Heart right ventricle (tissue), 16 donors: ENCODE measurements around the gene CFDP1. TPM values are rescaled to one million over a fixed set of nuclear protein-coding genes. Genes with fewer than 3 reads are reported as not detected.

ENCODE experiments used
- ATAC-seq, 8 donors: fragments of 200-7000 bp; cut with Tn5 transposase; one replicate each; pipeline ENCODE4 v1.9.1; 2020; ENCODE audit warnings: mild to moderate bottlenecking in 8 of 8, moderate library complexity in 8 of 8, moderate number of reproducible peaks in 1 of 8
- DNase-seq, 2 donors: peaks; one replicate each; pipeline ENCODE4 v3.0.0-alpha.2; 2020
- H3K27ac ChIP-seq, 10 donors: fragments of 200-600 bp; sonication (generic) in 2 of 10; one replicate each; pipeline versions ENCODE4 v1.5.0 to v1.8.0; 2020 to 2022; ENCODE audit warnings: mild to moderate bottlenecking in 3 of 10
- H3K27me3 ChIP-seq, 7 donors: fragments of 200-600 bp; one replicate each; pipeline ENCODE4 v1.8.0; 2021 to 2022; ENCODE audit warnings: mild to moderate bottlenecking in 2 of 7
- H3K36me3 ChIP-seq, 9 donors: fragments of 200-600 bp; sonication (generic) in 1 of 9; one replicate each; pipeline versions ENCODE4 v1.5.0 to v1.8.0; 2020 to 2022; ENCODE audit warnings: mild to moderate bottlenecking in 2 of 9
- H3K4me1 ChIP-seq, 9 donors: fragments of 200-600 bp; sonication (generic) in 1 of 9; one replicate each; pipeline versions ENCODE4 v1.5.0 to v1.8.0; 2020 to 2022; ENCODE audit warnings: mild to moderate bottlenecking in 4 of 9
- H3K4me3 ChIP-seq, 10 donors: fragments of 200-600 bp; sonication (generic) in 2 of 10; one replicate each; pipeline versions ENCODE4 v1.5.0 to v1.8.0; 2020 to 2022; ENCODE audit warnings: mild to moderate bottlenecking in 7 of 10, moderate library complexity in 2 of 10
- H3K9me3 ChIP-seq, 11 donors: fragments of 200-600 bp in 10 of 11; sonication (generic) in 2 of 11; one replicate each; pipeline versions ENCODE4 v1.5.0 to v1.8.0; 2013 to 2022; ENCODE audit warnings: mild to moderate bottlenecking in 2 of 11, control low read depth in 1 of 11, moderate library complexity in 1 of 11
- WGBS, 2 donors: extraction: QIAGEN DNeasy Blood & Tissue Kit; methylation state at CpG; one replicate each; pipeline ENCODE4 v1.1.7; 2013; ENCODE audit warnings: inconsistent platforms in 1 of 2; 5-methylcytosine and 5-hydroxymethylcytosine counted together
- intact Hi-C, 10 donors: fragments of 100-400 bp; cut with DNase I; formaldehyde crosslinking; loops; one replicate each; pipeline versions ENCODE4 v1.11.1 to v1.14.2; 2022
- polyA plus RNA-seq, 2 donors: library from polyadenylated mRNA; stranded (reverse); fragments of 200-250 nt; gene quantifications; one replicate each; pipeline ENCODE4 v1.2.3, GENCODE V29; 2013
- total RNA-seq, 10 donors: library from RNA; stranded (reverse); fragmentation: NEBNext Ultra II Directional in 3 of 10; extraction: Animal tissue kit (Norgen Biotek cat#: 25700) in 3 of 10; gene quantifications; one replicate each; pipeline versions ENCODE4 v1.2.1 to v1.2.4, GENCODE V29; 2021 to 2023
- TF ChIP-seq, protein P1 (sequence below), 9 donors: fragments of 200-600 bp; sonication (generic) in 2 of 9; IDR thresholded peaks; one replicate each; pipeline versions ENCODE4 v1.5.0 to v1.8.0; 2021 to 2022; ENCODE audit warnings: antibody characterized with exemption in 9 of 9, mild to moderate bottlenecking in 5 of 9, moderate library complexity in 1 of 9
- donor health status: Arrhythmogenic right ventricular cardiomyopathy.
- donor health status: ischemic (EF 13 %, LVEDD 7.1; RV severe dilation, severe dysfunction).
- donor health status: healthy with polysubstance abuse.
- donor health status: DM: no; HTN: yes; CAD: no.
- donor health status: DM: no; HTN: no; CAD: no.
- donor health status: ischemic (EF 25% LVEDD 6.9; RV normal size, moderate dysfunction).
- donor health status: ischemic (EF 25% LVEDD 5.7; RV mildly dilated, moderate dysfunction).
- donor health status: healthy.
- donor health status: DM: yes; HTN: yes; CAD: no.
- donor health status: Ischemic cardiomyopathy.
- donor health status: ischemic (EF 35%, LVEDD 5.7; RV mildly dilated, moderate dysfunction).
- donor health status: nonischemic (EF 11% LVEDD 7.7; RV severe dilation, severe dysfunction).
- donor health status: DM: yes; HTN: yes; CAD: no.
- donor health status: PGD.
- donor health status: ischemic (EF 29% LVEDD 5.4; RV normal size, mild dysfunction).
- donor health status: nonischemic (EF 23%, LVEDD 6.1; RV moderate dilation, normal function).

CFDP1 gene
- total and polyA plus RNA-seq, 12 donors = 19.0 to 63.6 (median 25.0) TPM

DNA sequence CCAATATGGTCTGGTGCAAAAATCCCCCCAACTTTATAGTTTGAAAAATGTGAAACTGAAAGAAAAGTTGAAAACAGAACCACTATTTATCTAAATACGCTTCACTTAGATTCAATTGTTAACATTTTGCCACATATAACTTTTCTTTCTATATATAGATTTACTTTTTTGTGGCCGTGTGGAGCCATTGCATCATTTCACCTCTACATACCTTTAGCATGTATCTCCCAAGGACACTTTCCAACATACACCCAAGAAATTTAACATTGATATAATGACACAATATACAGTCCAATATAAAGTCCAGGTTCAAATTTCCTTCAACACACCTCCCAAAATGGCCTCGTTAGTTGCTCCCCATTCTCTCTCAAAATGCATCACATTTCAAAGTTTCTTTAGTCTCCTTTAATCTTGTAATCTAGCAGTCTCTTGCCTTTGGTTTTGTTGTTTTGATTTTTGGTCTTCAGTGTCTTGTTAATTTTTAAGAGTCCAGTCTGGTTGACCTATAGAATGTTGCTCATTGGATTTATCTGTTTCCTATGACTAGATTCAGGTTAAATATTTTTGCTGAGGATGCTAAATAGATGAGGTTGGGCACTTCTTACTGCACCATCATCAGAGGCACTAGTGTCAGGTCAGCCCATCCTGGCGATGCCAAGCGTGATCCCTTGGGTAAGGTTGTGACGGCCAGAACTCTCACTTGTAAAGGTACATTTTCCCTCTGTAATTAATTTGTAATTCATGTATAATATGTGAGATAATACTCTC is 117.6 kb downstream of the CFDP1 start:
- Histone ChIP-seq H3K9me3 (no peaks in the 10 kb centered on the region), H3K27me3 (peaks cover 0 to 47% (median 0%) of the 10 kb centered on the region in 7 donors), H3K4me1 (peaks cover 0 to 45% (median 8%) of the 10 kb centered on the region in 9 donors), H3K27ac (no peak overlapping the region), H3K36me3 (peaks cover 0 to 14% (median 0%) of the 10 kb centered on the region in 9 donors), H3K4me3 (no peak overlapping the region)
- intact Hi-C loops = loop anchor here in 3 of 10 donors (10.0 kb wide), 2 partner anchors 59 to 81 kb away; no protein-coding TSS in a partner anchor
- DNase-seq = no peak
- TF ChIP-seq, protein P1, sequence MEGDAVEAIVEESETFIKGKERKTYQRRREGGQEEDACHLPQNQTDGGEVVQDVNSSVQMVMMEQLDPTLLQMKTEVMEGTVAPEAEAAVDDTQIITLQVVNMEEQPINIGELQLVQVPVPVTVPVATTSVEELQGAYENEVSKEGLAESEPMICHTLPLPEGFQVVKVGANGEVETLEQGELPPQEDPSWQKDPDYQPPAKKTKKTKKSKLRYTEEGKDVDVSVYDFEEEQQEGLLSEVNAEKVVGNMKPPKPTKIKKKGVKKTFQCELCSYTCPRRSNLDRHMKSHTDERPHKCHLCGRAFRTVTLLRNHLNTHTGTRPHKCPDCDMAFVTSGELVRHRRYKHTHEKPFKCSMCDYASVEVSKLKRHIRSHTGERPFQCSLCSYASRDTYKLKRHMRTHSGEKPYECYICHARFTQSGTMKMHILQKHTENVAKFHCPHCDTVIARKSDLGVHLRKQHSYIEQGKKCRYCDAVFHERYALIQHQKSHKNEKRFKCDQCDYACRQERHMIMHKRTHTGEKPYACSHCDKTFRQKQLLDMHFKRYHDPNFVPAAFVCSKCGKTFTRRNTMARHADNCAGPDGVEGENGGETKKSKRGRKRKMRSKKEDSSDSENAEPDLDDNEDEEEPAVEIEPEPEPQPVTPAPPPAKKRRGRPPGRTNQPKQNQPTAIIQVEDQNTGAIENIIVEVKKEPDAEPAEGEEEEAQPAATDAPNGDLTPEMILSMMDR (IDR thresholded peaks at IDR 0.05) = no peak
- 95 to 97% methylated on average over 6 of the region's 6 CpGs for WGBS, 2 donors
- ATAC-seq = no peak

DNA sequence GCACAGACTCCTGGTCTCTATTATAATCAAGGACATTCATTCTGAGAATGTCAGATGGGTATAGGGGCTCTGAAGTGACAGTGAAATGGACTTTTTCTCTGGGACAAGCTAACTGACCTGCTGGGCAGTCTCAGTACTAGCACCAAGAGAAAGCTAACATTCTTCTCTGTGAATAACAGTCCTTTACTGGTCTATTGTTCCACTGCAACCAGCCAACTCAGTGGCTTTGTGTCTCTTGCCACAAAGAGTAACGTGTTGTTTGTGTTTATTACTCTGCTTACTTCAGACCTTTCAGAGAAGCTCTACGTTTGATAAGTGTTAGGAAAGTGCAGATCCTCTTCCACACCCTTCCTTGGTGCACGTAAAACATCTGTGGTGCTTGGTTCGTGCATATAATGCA is 120.4 kb downstream of the CFDP1 start:
- Histone ChIP-seq H3K27ac (peak overlapping the region in 1 of 10 donors; percentile 53), H3K4me3 (no peak overlapping the region), H3K27me3 (peaks cover 0 to 44% (median 0%) of the 10 kb centered on the region in 7 donors), H3K4me1 (peaks cover 0 to 26% (median 5%) of the 10 kb centered on the region in 9 donors), H3K9me3 (no peaks in the 10 kb centered on the region), H3K36me3 (peaks cover 0 to 14% (median 0%) of the 10 kb centered on the region in 9 donors)
- WGBS, 2 donors = 88 to 91% methylated on average over 4 of the region's 4 CpGs
- TF ChIP-seq, protein P1 (IDR thresholded peaks at IDR 0.05) = no peak
- no peak for ATAC-seq
- no peak for DNase-seq
- intact Hi-C loops = loop anchor here in 3 of 10 donors (10.0 kb wide), 2 partner anchors 62 to 78 kb away; no protein-coding TSS in a partner anchor

DNA sequence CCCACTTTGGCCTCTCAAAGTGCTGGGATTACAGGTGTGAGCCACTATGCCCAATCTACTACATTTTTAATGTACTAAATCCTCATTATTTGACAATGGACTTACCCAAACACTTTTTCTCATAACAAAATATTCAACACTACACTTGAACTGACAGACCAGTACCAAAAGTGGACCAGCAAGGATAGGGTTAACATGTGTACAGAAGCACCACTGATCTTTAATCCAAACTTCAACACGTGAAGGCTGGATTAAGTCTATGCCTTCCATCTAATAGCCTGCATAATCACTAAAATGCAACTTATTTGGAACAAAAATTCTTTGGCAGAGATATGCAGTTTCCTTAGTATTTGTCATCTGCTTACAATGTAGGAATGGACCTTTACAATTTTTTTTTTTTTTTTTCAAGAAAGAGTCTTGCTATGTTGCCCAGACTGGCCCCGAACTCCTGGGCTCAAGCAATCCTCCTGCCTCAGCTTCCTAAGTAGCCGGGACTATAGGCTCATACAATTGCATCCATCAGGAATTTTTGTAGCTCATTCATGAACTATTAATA is 121.8 kb downstream of the CFDP1 start:
- Histone ChIP-seq H3K36me3 (peaks cover 0 to 14% (median 0%) of the 10 kb centered on the region in 9 donors), H3K27ac (peak overlapping the region in 2 of 10 donors; percentile 15 to 53), H3K4me3 (no peak overlapping the region), H3K9me3 (no peaks in the 10 kb centered on the region), H3K4me1 (peaks cover 0 to 19% (median 7%) of the 10 kb centered on the region in 9 donors), H3K27me3 (peaks cover 0 to 33% (median 0%) of the 10 kb centered on the region in 7 donors)
- intact Hi-C loops = loop anchor here in 3 of 10 donors (10.0 kb wide), 2 partner anchors 63 to 77 kb away; no protein-coding TSS in a partner anchor
- 46 to 49% methylated on average over 3 of the region's 3 CpGs for whole genome bisulfite sequencing, 2 donors
- TF ChIP-seq, protein P1 (IDR thresholded peaks at IDR 0.05) = no peak
- no peak for DNase-seq
- no peak for ATAC-seq

DNA sequence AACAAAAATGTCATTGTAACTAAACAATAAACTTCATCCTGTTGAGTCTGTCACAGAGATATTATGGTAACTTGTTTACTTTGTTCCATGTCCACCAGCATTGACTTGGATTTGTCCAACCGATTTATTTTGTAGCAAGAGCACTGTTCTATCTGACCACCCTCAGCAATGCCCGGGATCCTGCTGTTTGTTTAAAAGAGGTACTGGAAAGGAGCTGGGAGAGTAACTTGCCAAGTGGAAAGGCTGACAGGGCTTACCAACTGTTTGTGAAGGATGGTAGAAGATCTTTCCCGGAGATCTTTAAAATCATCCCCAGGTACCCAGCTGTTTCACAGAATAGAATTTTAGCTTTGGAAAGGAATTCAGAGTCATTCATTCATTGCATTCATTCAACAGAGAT is 122.8 kb downstream of the CFDP1 start:
- Histone ChIP-seq H3K27ac (no peak overlapping the region), H3K4me1 (peaks cover 6 to 29% (median 16%) of the 10 kb centered on the region in 9 donors), H3K9me3 (no peaks in the 10 kb centered on the region), H3K4me3 (no peak overlapping the region), H3K36me3 (peaks cover 0 to 14% (median 0%) of the 10 kb centered on the region in 9 donors), H3K27me3 (peaks cover 0 to 30% (median 0%) of the 10 kb centered on the region in 7 donors)
- intact Hi-C loops = loop anchor here in 3 of 10 donors (10.0 kb wide), 2 partner anchors 64 to 76 kb away; no protein-coding TSS in a partner anchor
- TF ChIP-seq, protein P1 (IDR thresholded peaks at IDR 0.05) = no peak
- ATAC-seq = no peak
- WGBS, 2 donors = 95 to 96% methylated on average over 3 of the region's 3 CpGs
- DNase-seq = no peak
